GM23338 (cell line): ENCODE results near the gene SEPHS1. TPM values are rescaled to one million over a fixed set of nuclear protein-coding genes. Genes with fewer than 3 reads are reported as not detected.

ENCODE experiments used
- ATAC-seq: fragments of 200-7000 bp; cut with Tn5 transposase; 3 replicates; pipeline ENCODE4 v1.9.1; 2020
- DNase-seq: peaks from one replicate; pipeline ENCODE4 v3.0.0-alpha.2; 2015; ENCODE audit warnings: low spot score
- H2AFZ ChIP-seq: fragments of 200-600 bp; sonication (generic); 2 replicates; pipeline ENCODE4 v1.8.0; 2016; ENCODE audit warnings: antibody characterized with exemption, mild to moderate bottlenecking, moderate library complexity
- H3F3A ChIP-seq: fragments of 200-600 bp; sonication (generic); replicated peaks from 2 replicates; pipeline ENCODE4 v1.8.0; 2017; ENCODE audit warnings: antibody characterized with exemption, mixed run types, low read depth
- H3K27ac ChIP-seq: fragments of 200-600 bp; sonication (generic); 2 replicates; pipeline ENCODE4 v1.6.1; 2016; ENCODE audit warnings: low read depth
- H3K27me3 ChIP-seq: fragments of 200-600 bp; sonication (generic); 2 replicates; pipeline ENCODE4 v1.8.0; 2016; ENCODE audit warnings: mild to moderate bottlenecking, mixed run types, moderate library complexity; ENCODE audit not compliant: insufficient read depth
- H3K36me3 ChIP-seq: fragments of 200-600 bp; sonication (generic); 2 replicates; pipeline ENCODE4 v1.8.0; 2016; ENCODE audit warnings: mild to moderate bottlenecking; ENCODE audit not compliant: insufficient read depth
- H3K4me1 ChIP-seq: fragments of 200-600 bp; sonication (generic); 2 replicates; pipeline ENCODE4 v1.8.0; 2016; ENCODE audit warnings: mild to moderate bottlenecking, moderate library complexity; ENCODE audit not compliant: insufficient read depth
- H3K4me2 ChIP-seq: fragments of 200-600 bp; sonication (generic); 2 replicates; pipeline ENCODE4 v1.7.1; 2017; ENCODE audit warnings: mixed run types
- H3K4me3 ChIP-seq: fragments of 200-600 bp; sonication (generic); 2 replicates; pipeline ENCODE4 v1.6.1; 2016; ENCODE audit warnings: mixed run types
- H3K79me2 ChIP-seq: fragments of 200-600 bp; sonication (generic); replicated peaks from 2 replicates; pipeline ENCODE4 v1.8.0; 2017; ENCODE audit warnings: mild to moderate bottlenecking; ENCODE audit not compliant: insufficient read depth
- H3K9me2 ChIP-seq: fragments of 200-600 bp; sonication (generic); 2 replicates; pipeline ENCODE4 v1.8.0; 2017; ENCODE audit not compliant: insufficient read depth
- H4K20me1 ChIP-seq: fragments of 200-600 bp; sonication (generic); replicated peaks from 2 replicates; pipeline ENCODE4 v1.8.0; 2017; ENCODE audit warnings: mild to moderate bottlenecking; ENCODE audit not compliant: insufficient read depth
- H3K27ac Mint-ChIP-seq: 2 replicates; pipeline ENCODE4 v1.8.0; 2020; ENCODE audit warnings: inconsistent platforms, mild to moderate bottlenecking, moderate library complexity, mixed read lengths
- H3K27me3 Mint-ChIP-seq: 3 replicates; pipeline ENCODE4 v1.8.0; 2022; ENCODE audit warnings: low read depth, mild to moderate bottlenecking, moderate library complexity, mixed read lengths, inconsistent platforms; ENCODE audit not compliant: insufficient read depth, poor library complexity
- H3K36me3 Mint-ChIP-seq: 3 replicates; pipeline ENCODE4 v1.8.0; 2021; ENCODE audit warnings: low read depth, mild to moderate bottlenecking, inconsistent platforms, moderate library complexity, mixed read lengths
- H3K4me1 Mint-ChIP-seq: 3 replicates; pipeline ENCODE4 v1.8.0; 2020; ENCODE audit warnings: mild to moderate bottlenecking, inconsistent platforms, mixed read lengths
- H3K4me3 Mint-ChIP-seq: 3 replicates; pipeline ENCODE4 v1.8.0; 2021; ENCODE audit warnings: moderate library complexity, mild to moderate bottlenecking, inconsistent platforms, mixed read lengths
- H3K9me3 Mint-ChIP-seq: 3 replicates; pipeline ENCODE4 v1.8.0; 2020; ENCODE audit warnings: moderate library complexity, mild to moderate bottlenecking, inconsistent platforms, mixed read lengths
- CTCF ChIP-seq, 2 experiments: fragments of 200-600 bp in 1 of 2; sonication (generic) in 1 of 2; conservative IDR thresholded peaks; 2 replicates each; pipeline versions ENCODE4 v1.5.1 to v1.6.1; 2016 to 2017; ENCODE audit warnings: antibody characterized with exemption in 2 of 2, low read depth in 2 of 2, mild to moderate bottlenecking in 2 of 2, moderate library complexity in 1 of 2
- ETS1 ChIP-seq: IDR thresholded peaks from 2 replicates; pipeline ENCODE4 v1.6.1; 2016; ENCODE audit warnings: antibody characterized with exemption
- EZH2phosphoT487 ChIP-seq: fragments of 200-600 bp; sonication (generic); IDR thresholded peaks from one replicate; pipeline ENCODE4 v1.8.1; 2018; ENCODE audit warnings: antibody characterized with exemption; ENCODE audit not compliant: unreplicated experiment
- JUNB ChIP-seq: IDR thresholded peaks from one replicate; pipeline ENCODE4 v1.6.1; 2016; ENCODE audit warnings: antibody characterized with exemption; ENCODE audit not compliant: unreplicated experiment
- POLR2AphosphoS5 ChIP-seq: IDR thresholded peaks from 2 replicates; pipeline ENCODE4 v1.6.1; 2016; ENCODE audit warnings: antibody characterized with exemption, low read depth
- REST ChIP-seq: IDR thresholded peaks from one replicate; pipeline ENCODE4 v1.6.1; 2018; ENCODE audit warnings: antibody characterized with exemption; ENCODE audit not compliant: unreplicated experiment
- STAT1 ChIP-seq: IDR thresholded peaks from one replicate; pipeline ENCODE4 v1.6.1; 2016; ENCODE audit warnings: antibody characterized with exemption; ENCODE audit not compliant: unreplicated experiment
- ZNF114 ChIP-seq: fragments of 250-450 bp; sonication (Bioruptor Pico); IDR thresholded peaks from 2 replicates; pipeline ENCODE4 v1.5.0; 2020; ENCODE audit warnings: mild to moderate bottlenecking, moderate library complexity
- ZNF462 ChIP-seq: fragments of 250-450 bp; sonication (Bioruptor Pico); IDR thresholded peaks from 2 replicates; pipeline ENCODE4 v1.5.0; 2020; ENCODE audit warnings: mild to moderate bottlenecking, moderate library complexity
- polyA plus RNA-seq: library from polyadenylated mRNA; unstranded; fragments of >200 nt; fragmentation: Nextera tagmentation; extraction: Ambion mirVana; gene quantifications from 2 replicates; pipeline ENCODE4 v1.2.1, GENCODE V29; 2016
- total RNA-seq: library from RNA; depleted of rRNA; stranded (reverse); fragments of >200 nt; shearing (Covaris generic); gene quantifications from 2 replicates; pipeline ENCODE4 v1.2.3, GENCODE V29; 2014

SEPHS1 gene
- total and polyA plus RNA-seq, 2 experiments from 2014 or later, result 260 to 609 TPM

GRCh38 chr10:13328126-13328525, 20.0 kb downstream of the SEPHS1 start (continued):
- TF ChIP-seq ZNF462 (CRISPR knock-in tag), result no peak
- TF ChIP-seq POLR2AphosphoS5, result no peak
- TF ChIP-seq REST, result no peak

- H3K9me3 Mint-ChIP-seq, result no peaks in the 10 kb centered on the region; the same call in 2 of the 3 replicates
- H3K4me3 Mint-ChIP-seq, result no peak overlapping the region
- H3K27ac Mint-ChIP-seq, result no peak overlapping the region
- Histone ChIP-seq H3K9me2 (no peaks in the 10 kb centered on the region), H3K4me1 (peaks cover 12% of the 10 kb centered on the region), H3K79me2 (peaks cover 50% of the 10 kb centered on the region), H3K27ac (peak overlapping the region; percentile 30; the same call in 1 of the 2 replicates), H2AFZ (no peak overlapping the region), H3K27me3 (no peaks in the 10 kb centered on the region), H3F3A (peaks cover 76% of the 10 kb centered on the region), H3K4me2 (no peak overlapping the region), H4K20me1 (peaks cover 71% of the 10 kb centered on the region), H3K36me3 (peaks cover 93% of the 10 kb centered on the region), H3K4me3 (no peak overlapping the region)
- H3K4me1 Mint-ChIP-seq, result peaks cover 30% of the 10 kb centered on the region
- no peak for ATAC-seq
- H3K27me3 Mint-ChIP-seq, result peaks cover 12% of the 10 kb centered on the region
- peaks cover 100% of the 10 kb centered on the region for H3K36me3 Mint-ChIP-seq
- DNase-seq, result no peak
- TF ChIP-seq CTCF (conservative IDR thresholded peaks at IDR 0.05; ENCODE audit: low read depth in 2 of 2), result no peak
- TF ChIP-seq EZH2phosphoT487, result no peak
- TF ChIP-seq JUNB, result no peak
- no peak for TF ChIP-seq ZNF114 (CRISPR knock-in tag)
- TF ChIP-seq ETS1, result no peak
- TF ChIP-seq REST, result no peak
- no peak for TF ChIP-seq STAT1
These were observed 20.6 kb downstream of the SEPHS1 start for GRCh38 chr10:13327534-13327933.
